HG03432 (cell line): ENCODE measurements around the gene SNX19.

Experiments used
- ATAC-seq: cut with Tn5 transposase; IDR thresholded peaks from one replicate; pipeline ENCODE4 v1.9.1; 2021; ENCODE audit warnings: mild to moderate bottlenecking, moderate library complexity; ENCODE audit not compliant: unreplicated experiment

Gene SNX19

GRCh38 chr11:130847517-130847916 lies 68.8 kb downstream of the SNX19 start:
- ATAC-seq = no peak

GRCh38 chr11:130846606-130847005 lies 69.7 kb downstream of the SNX19 start:
- no peak for ATAC-seq

- no peak for ATAC-seq
These were observed 74.3 kb downstream of the SNX19 start for GRCh38 chr11:130842001-130842400.

GRCh38 chr11:130840679-130841078 lies 75.6 kb downstream of the SNX19 start:
- no peak for ATAC-seq

- ATAC-seq = no peak
These were observed 76.2 kb downstream of the SNX19 start for GRCh38 chr11:130839981-130840666.

- ATAC-seq = no peak
These were observed 79.1 kb downstream of the SNX19 start for GRCh38 chr11:130837194-130837593.

GRCh38 chr11:130834886-130835285 lies 81.4 kb downstream of the SNX19 start:
- ATAC-seq = no peak

- ATAC-seq = no peak
These were observed 83.5 kb downstream of the SNX19 start for GRCh38 chr11:130832566-130833425.

- ATAC-seq = no peak
These were observed 84.3 kb downstream of the SNX19 start for GRCh38 chr11:130831976-130832375.

- ATAC-seq = no peak
These were observed 84.8 kb downstream of the SNX19 start for GRCh38 chr11:130831506-130831905.

GRCh38 chr11:130830566-130830965 lies 85.7 kb downstream of the SNX19 start:
- ATAC-seq = no peak

- no peak for ATAC-seq
These were observed 86.3 kb downstream of the SNX19 start for GRCh38 chr11:130829920-130830511.

- no peak for ATAC-seq
These were observed 87.5 kb downstream of the SNX19 start for GRCh38 chr11:130828741-130829140.

GRCh38 chr11:130827451-130828377 lies 88.6 kb downstream of the SNX19 start:
- peak; percentile 56 for ATAC-seq

- no peak for ATAC-seq
These were observed 89.7 kb downstream of the SNX19 start for GRCh38 chr11:130826572-130826971.

- no peak for ATAC-seq
These were observed 90.3 kb downstream of the SNX19 start for GRCh38 chr11:130825983-130826382.

GRCh38 chr11:130825561-130825960 lies 90.7 kb downstream of the SNX19 start:
- no peak for ATAC-seq
